Amniotic epithelial cell (primary cell): ENCODE results near the gene POLG.
"Not testable (repeated sequence)": the region's sequence is repeated elsewhere in the genome, so short reads cannot be mapped to it uniquely, and the experiment has no call there.

ENCODE experiments used
- DNase-seq: peaks from one replicate; pipeline ENCODE4 v3.0.0-alpha.2; 2010; ENCODE audit warnings: low read depth

Gene POLG

GRCh38 chr15:89278307-89278706, 56.3 kb downstream of the POLG start:
- DNase-seq, result no peak

- not testable (repeated sequence) for DNase-seq
Measured at GRCh38 chr15:89277281-89277680, 57.3 kb downstream of the POLG start.
